K562 (cell line): ENCODE measurements around the gene COL5A1. TPM values are rescaled to one million over a fixed set of nuclear protein-coding genes. Genes with fewer than 3 reads are reported as not detected.

ENCODE experiments used
- ATAC-seq: fragments of 200-7000 bp; cut with Tn5 transposase; 3 replicates; pipeline ENCODE4 v1.9.1; 2020; ENCODE audit warnings: moderate library complexity
- BruUV-seq: library from RNA; stranded (reverse); fragments of 400-500 nt; replicated peaks from 2 replicates; lab custom pipeline; 2021; lab: Mats Ljungman, UMichigan
- CTCF ChIA-PET: fragments of 300-600 bp; formaldehyde crosslinking; extraction: SDS; loops from one replicate; lab custom pipeline; 2021; ENCODE audit warnings: low intra/inter-chr PET ratio; lab: Yijun Ruan, JAX
- POLR2A ChIA-PET: fragments of 300-600, 350-650 bp; sonication (Branson Sonifier 250); formaldehyde crosslinking; extraction: SDS; loops from one replicate; lab custom pipeline; 2021; ENCODE audit warnings: antibody characterized with exemption, inconsistent platforms; lab: Yijun Ruan, JAX
- DNase-seq, 4 experiments: peaks; one replicate each; pipeline versions ENCODE4 v3.0.0 to v3.0.0-alpha.2; 2011 to 2018; ENCODE audit warnings: low spot score in 3 of 4, mixed read lengths in 3 of 4; ENCODE audit errors: extremely low read depth in 1 of 4
- FAIRE-seq: peaks from 2 replicates; lab custom pipeline; 2011; peaks lifted over from hg19 to GRCh38; lab: Jason Lieb, UNC
- H2AFZ ChIP-seq: 2 replicates; pipeline ENCODE4 v1.6.0; 2011; ENCODE audit warnings: low read depth, low read length, control low read depth, inconsistent platforms
- H3K27ac ChIP-seq: fragments of 200-600 bp; 3 replicates; pipeline ENCODE4 v1.8.0; 2011; ENCODE audit warnings: low read depth, mild to moderate bottlenecking, control low read depth, inconsistent platforms, low read length, moderate library complexity, mixed read lengths; ENCODE audit errors: extremely low read depth
- H3K27me3 ChIP-seq, 2 experiments: fragments of 300-600 bp in 1 of 2; 2 replicates in 1 of 2; 3 replicates in 1 of 2; pipeline versions ENCODE4 v1.6.0 to v1.8.0; 2011; ENCODE audit warnings: inconsistent platforms in 2 of 2, low read length in 2 of 2, mild to moderate bottlenecking in 1 of 2, mixed read lengths in 1 of 2, moderate library complexity in 1 of 2; ENCODE audit not compliant: control insufficient read depth in 2 of 2, insufficient read depth in 2 of 2
- H3K36me3 ChIP-seq: fragments of 300-600 bp; 3 replicates; pipeline ENCODE4 v1.8.0; 2011; ENCODE audit warnings: mild to moderate bottlenecking, low read length, inconsistent platforms; ENCODE audit not compliant: control insufficient read depth, insufficient read depth
- H3K4me1 ChIP-seq, 2 experiments: fragments of 200-600 bp in 1 of 2; replicated peaks in 1 of 2; 2 replicates in 1 of 2; 3 replicates in 1 of 2; pipeline versions ENCODE4 v1.5.1 to v1.8.0; 2011; ENCODE audit warnings: inconsistent platforms in 2 of 2, low read length in 2 of 2, mild to moderate bottlenecking in 1 of 2, mixed read lengths in 1 of 2, moderate library complexity in 1 of 2; ENCODE audit not compliant: control insufficient read depth in 2 of 2, insufficient read depth in 2 of 2
- H3K4me2 ChIP-seq: 2 replicates; pipeline ENCODE4 v1.6.1; 2011; ENCODE audit warnings: low read length, control low read depth, inconsistent platforms, mixed read lengths; ENCODE audit not compliant: insufficient read depth
- H3K4me3 ChIP-seq: fragments of 200-600 bp; sonication (generic), shearing (Covaris generic); 2 replicates; pipeline ENCODE4 v1.5.1; 2016; ENCODE audit warnings: control low read depth, inconsistent platforms
- H3K79me2 ChIP-seq: fragments of 200-600 bp; 3 replicates; pipeline ENCODE4 v1.8.0; 2011; ENCODE audit warnings: low read length, inconsistent platforms; ENCODE audit not compliant: control insufficient read depth, insufficient read depth
- H3K9ac ChIP-seq, 2 experiments: 2 replicates each; pipeline versions ENCODE4 v1.6.0 to v1.6.1; 2011; ENCODE audit warnings: low read depth in 2 of 2, low read length in 2 of 2, control low read depth in 1 of 2, inconsistent platforms in 1 of 2, mild to moderate bottlenecking in 1 of 2, mixed read lengths in 1 of 2; ENCODE audit not compliant: insufficient read depth in 1 of 2
- H3K9me1 ChIP-seq: one replicate; pipeline ENCODE4 v1.6.0; 2011; ENCODE audit warnings: inconsistent platforms, mild to moderate bottlenecking, low read length, moderate library complexity; ENCODE audit not compliant: control insufficient read depth, insufficient read depth
- H3K9me3 ChIP-seq: replicated peaks from 2 replicates; pipeline ENCODE4 v1.5.1; 2011; ENCODE audit warnings: low read depth, low read length, inconsistent platforms; ENCODE audit not compliant: control insufficient read depth, insufficient read depth
- H4K20me1 ChIP-seq: replicated peaks from 2 replicates; pipeline ENCODE4 v1.6.1; 2011; ENCODE audit warnings: low read length, inconsistent platforms, mixed read lengths; ENCODE audit not compliant: control insufficient read depth, insufficient read depth
- CBX1 ChIP-seq: sonication (generic); IDR thresholded peaks from 2 replicates; pipeline ENCODE4 v1.6.1; 2016; ENCODE audit warnings: antibody characterized with exemption, low read depth, mild to moderate bottlenecking
- CBX8 ChIP-seq: fragments of 200-600 bp; sonication (generic); IDR thresholded peaks from 2 replicates; pipeline ENCODE4 v1.6.1; 2012; ENCODE audit warnings: borderline replicate concordance, mixed run types, low read depth, mild to moderate bottlenecking, moderate library complexity, mixed read lengths, low read length, control low read depth, inconsistent platforms; ENCODE audit not compliant: poor library complexity, severe bottlenecking; ENCODE audit errors: extremely low read depth
- CREBBP ChIP-seq: IDR thresholded peaks from one replicate; pipeline ENCODE4 v1.6.1; 2012; ENCODE audit warnings: low read depth, mild to moderate bottlenecking, control low read depth, inconsistent platforms, low read length
- GTF2A2 ChIP-seq: IDR thresholded peaks from 2 replicates; pipeline ENCODE4 v1.6.1; 2016; ENCODE audit warnings: mild to moderate bottlenecking, missing genetic modification characterization, missing compliant biosample characterization
- HDAC6 ChIP-seq: IDR thresholded peaks from 2 replicates; pipeline ENCODE4 v1.6.1; 2012; ENCODE audit warnings: low read depth, mild to moderate bottlenecking, control low read depth, inconsistent platforms, low read length, moderate library complexity
- NCOA1 ChIP-seq: fragments of 450-650 bp; IDR thresholded peaks from 2 replicates; pipeline ENCODE4 v1.6.1; 2016; ENCODE audit warnings: low read depth
- SMC3 ChIP-seq: conservative IDR thresholded peaks from 2 replicates; pipeline ENCODE4 v1.6.1; 2011; ENCODE audit warnings: low read depth, low read length, improper control_type of control experiment; ENCODE audit not compliant: insufficient read depth
- TAF15 ChIP-seq: fragments of 200-400 bp; formaldehyde crosslinking; IDR thresholded peaks from 2 replicates; pipeline ENCODE4 v1.6.1; 2017; ENCODE audit warnings: mild to moderate bottlenecking, low read depth, low read length, moderate library complexity
- ZBTB12 ChIP-seq: fragments of 250-450 bp; sonication (Bioruptor Pico); IDR thresholded peaks from 2 replicates; pipeline ENCODE4 v1.4.0; 2020
- ZNF277 ChIP-seq: fragments of 250-450 bp; sonication (Bioruptor Pico); IDR thresholded peaks from 2 replicates; pipeline ENCODE4 v1.8.0; 2022; ENCODE audit warnings: inconsistent platforms, mild to moderate bottlenecking, moderate library complexity, borderline replicate concordance
- ZNF699 ChIP-seq: fragments of 250-450 bp; sonication (Bioruptor Pico); IDR thresholded peaks from 2 replicates; pipeline ENCODE4 v1.8.0; 2021; ENCODE audit warnings: mild to moderate bottlenecking, moderate library complexity; ENCODE audit not compliant: insufficient replicate concordance
- ZNF79 ChIP-seq: fragments of 250-450 bp; sonication (Bioruptor Pico); IDR thresholded peaks from 2 replicates; pipeline ENCODE4 v1.4.0; 2020; ENCODE audit warnings: low read depth, mild to moderate bottlenecking, moderate library complexity
- ZSCAN29 ChIP-seq: fragments of 450-650 bp; IDR thresholded peaks from 2 replicates; pipeline ENCODE4 v1.6.1; 2017
- WGBS: fragments of 100-300 bp; shearing (Covaris generic); methylation state at CpG from one replicate; pipeline ENCODE4 v1.1.6; 2016; ENCODE audit warnings: low coverage, mixed read lengths; ENCODE audit not compliant: insufficient coverage; ENCODE audit errors: missing lambda C conversion rate; 5-methylcytosine and 5-hydroxymethylcytosine counted together
- in situ Hi-C: fragments of 300-500 bp; cut with MboI; formaldehyde crosslinking; loops from 4 replicates; pipeline ENCODE4 v1.15.0; 2018; ENCODE audit warnings: inconsistent platforms, mixed read lengths
- intact Hi-C: fragments of 100-400 bp; cut with micrococcal nuclease; formaldehyde crosslinking; loops from 2 replicates; pipeline ENCODE4 v1.14.2; 2022
- polyA plus RNA-seq, 8 experiments: library from polyadenylated mRNA; depleted of rRNA in 4 of 8; stranded (reverse) in 5 of 8; unstranded in 3 of 8; fragments of >200 nt; fragmentation: Nextera tagmentation in 2 of 8; fragmentation: Illumina TruSeq in 1 of 8; extraction: Ambion mirVana in 2 of 8; extraction: Trizol in 1 of 8; gene quantifications; 2 replicates each; pipeline versions ENCODE4 v1.2.1 to v1.2.3, GENCODE V29; 2011 to 2014; ENCODE audit warnings: inconsistent platforms in 1 of 8, missing spikeins in 1 of 8
- total RNA-seq, 7 experiments: library from RNA; depleted of rRNA in 6 of 7; stranded (reverse); fragments of >200 nt in 6 of 7; fragmentation: Illumina TruSeq in 2 of 7; extraction: Trizol in 2 of 7; gene quantifications; 2 replicates each; pipeline versions ENCODE4 v1.2.1 to v1.2.3, GENCODE V29; 2011 to 2021; ENCODE audit warnings: low replicate concordance in 1 of 7
- TF ChIP-seq, protein P1 (sequence below): fragments of 450-650 bp; IDR thresholded peaks from 2 replicates; pipeline ENCODE4 v1.6.1; 2016; ENCODE audit warnings: mild to moderate bottlenecking
- TF ChIP-seq, protein P2 (sequence below), 2 experiments: fragments of 450-650 bp; conservative IDR thresholded peaks; 2 replicates each; pipeline ENCODE4 v1.6.1; 2017; ENCODE audit warnings: mild to moderate bottlenecking in 2 of 2, moderate library complexity in 2 of 2

Gene COL5A1
- total and polyA plus RNA-seq, 9 of the 15 experiments (the other 6 are each of a cell fraction or from before 2014, with no cell fraction given): under 0.01 to 0.13 (median 0.04) TPM; not detected in 6

DNA sequence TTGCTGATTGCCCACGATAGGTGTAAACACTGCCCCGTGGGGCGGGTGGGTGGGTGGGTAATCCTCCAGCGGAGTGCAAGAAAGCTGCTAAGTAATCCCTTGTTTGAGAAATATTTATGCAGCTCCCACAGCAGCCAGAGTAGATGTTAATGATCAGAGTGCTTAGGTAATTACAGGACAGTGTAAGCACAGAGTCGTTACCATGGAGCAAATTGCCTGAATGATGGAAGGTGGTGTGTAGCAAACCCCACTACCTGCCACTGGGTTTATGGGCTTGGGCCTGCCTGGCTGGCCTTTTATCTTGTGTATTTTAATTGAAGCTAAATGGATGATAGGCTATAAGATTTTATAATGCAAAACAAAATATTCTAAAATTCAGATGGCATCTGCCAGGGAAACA lies 110.0 kb downstream of the COL5A1 start:
- H3K9me3 ChIP-seq: peaks cover 5% of the 10 kb centered on the region; the same call in 1 of the 2 replicates
- ChIA-PET CTCF (no interaction called here), POLR2A (no interaction called here)
- H2AFZ ChIP-seq: no peak overlapping the region
- in situ Hi-C loops (no loop called here), intact Hi-C loops (no loop called here)
- no peak overlapping the region for H3K9ac ChIP-seq
- H3K36me3 ChIP-seq: no peaks in the 10 kb centered on the region
- no peaks in the 10 kb centered on the region for H3K4me1 ChIP-seq
- ATAC-seq (no peak), DNase-seq (no peak), FAIRE-seq (no peak)
- H3K27me3 ChIP-seq: peaks cover 11 to 38% of the 10 kb centered on the region in 2 experiments; a peak in 4 of 5 replicates
- BruUV-seq: no TSS peak
- H3K4me2 ChIP-seq: no peak overlapping the region
- H3K27ac ChIP-seq: no peak overlapping the region
- H4K20me1 ChIP-seq: no peaks in the 10 kb centered on the region
- no peaks in the 10 kb centered on the region for H3K79me2 ChIP-seq
- H3K9me1 ChIP-seq: no peaks in the 10 kb centered on the region
- no peak overlapping the region for H3K4me3 ChIP-seq
- 0% methylated on average over 5 of the region's 5 CpGs for WGBS
- TF ChIP-seq ZNF277 (CRISPR knock-in tag): no peak
- TF ChIP-seq NCOA1: no peak
- no peak for TF ChIP-seq SMC3
- no peak for TF ChIP-seq GTF2A2
- no peak for TF ChIP-seq ZSCAN29
- TF ChIP-seq, protein P1, sequence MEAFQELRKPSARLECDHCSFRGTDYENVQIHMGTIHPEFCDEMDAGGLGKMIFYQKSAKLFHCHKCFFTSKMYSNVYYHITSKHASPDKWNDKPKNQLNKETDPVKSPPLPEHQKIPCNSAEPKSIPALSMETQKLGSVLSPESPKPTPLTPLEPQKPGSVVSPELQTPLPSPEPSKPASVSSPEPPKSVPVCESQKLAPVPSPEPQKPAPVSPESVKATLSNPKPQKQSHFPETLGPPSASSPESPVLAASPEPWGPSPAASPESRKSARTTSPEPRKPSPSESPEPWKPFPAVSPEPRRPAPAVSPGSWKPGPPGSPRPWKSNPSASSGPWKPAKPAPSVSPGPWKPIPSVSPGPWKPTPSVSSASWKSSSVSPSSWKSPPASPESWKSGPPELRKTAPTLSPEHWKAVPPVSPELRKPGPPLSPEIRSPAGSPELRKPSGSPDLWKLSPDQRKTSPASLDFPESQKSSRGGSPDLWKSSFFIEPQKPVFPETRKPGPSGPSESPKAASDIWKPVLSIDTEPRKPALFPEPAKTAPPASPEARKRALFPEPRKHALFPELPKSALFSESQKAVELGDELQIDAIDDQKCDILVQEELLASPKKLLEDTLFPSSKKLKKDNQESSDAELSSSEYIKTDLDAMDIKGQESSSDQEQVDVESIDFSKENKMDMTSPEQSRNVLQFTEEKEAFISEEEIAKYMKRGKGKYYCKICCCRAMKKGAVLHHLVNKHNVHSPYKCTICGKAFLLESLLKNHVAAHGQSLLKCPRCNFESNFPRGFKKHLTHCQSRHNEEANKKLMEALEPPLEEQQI: no peak
- TF ChIP-seq, protein P2, sequence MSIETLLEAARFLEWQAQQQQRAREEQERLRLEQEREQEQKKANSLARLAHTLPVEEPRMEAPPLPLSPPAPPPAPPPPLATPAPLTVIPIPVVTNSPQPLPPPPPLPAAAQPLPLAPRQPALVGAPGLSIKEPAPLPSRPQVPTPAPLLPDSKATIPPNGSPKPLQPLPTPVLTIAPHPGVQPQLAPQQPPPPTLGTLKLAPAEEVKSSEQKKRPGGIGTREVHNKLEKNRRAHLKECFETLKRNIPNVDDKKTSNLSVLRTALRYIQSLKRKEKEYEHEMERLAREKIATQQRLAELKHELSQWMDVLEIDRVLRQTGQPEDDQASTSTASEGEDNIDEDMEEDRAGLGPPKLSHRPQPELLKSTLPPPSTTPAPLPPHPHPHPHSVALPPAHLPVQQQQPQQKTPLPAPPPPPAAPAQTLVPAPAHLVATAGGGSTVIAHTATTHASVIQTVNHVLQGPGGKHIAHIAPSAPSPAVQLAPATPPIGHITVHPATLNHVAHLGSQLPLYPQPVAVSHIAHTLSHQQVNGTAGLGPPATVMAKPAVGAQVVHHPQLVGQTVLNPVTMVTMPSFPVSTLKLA (conservative IDR thresholded peaks at IDR 0.05): no peak
- TF ChIP-seq CBX1: no peak
- no peak for TF ChIP-seq ZBTB12 (CRISPR knock-in tag)
- TF ChIP-seq CREBBP: no peak
- TF ChIP-seq TAF15: no peak
- no peak for TF ChIP-seq HDAC6
- no peak for TF ChIP-seq ZNF699
- no peak for TF ChIP-seq CBX8
- TF ChIP-seq ZNF79 (CRISPR knock-in tag): no peak
